HG03354 (cell line): ENCODE data around the gene YBX1.
"Not testable (repeated sequence)": the region's sequence is repeated elsewhere in the genome, so short reads cannot be mapped to it uniquely, and the experiment has no call there.

ENCODE experiments used
- ATAC-seq: cut with Tn5 transposase; IDR thresholded peaks from one replicate; pipeline ENCODE4 v1.9.1; 2021; ENCODE audit warnings: mild to moderate bottlenecking; ENCODE audit not compliant: unreplicated experiment, poor library complexity, severe bottlenecking

The YBX1 gene

GRCh38 chr1:42744148-42744413, 61.9 kb downstream of the YBX1 start:
- no peak for ATAC-seq

GRCh38 chr1:42745851-42746250, 63.6 kb downstream of the YBX1 start:
- no peak for ATAC-seq

GRCh38 chr1:42746436-42747105, 64.4 kb downstream of the YBX1 start:
- no peak for ATAC-seq

GRCh38 chr1:42747125-42747524, 64.9 kb downstream of the YBX1 start:
- ATAC-seq = no peak

- no peak for ATAC-seq
These were observed 65.8 kb downstream of the YBX1 start for GRCh38 chr1:42748021-42748420.

- no peak for ATAC-seq
These were observed 66.5 kb downstream of the YBX1 start for GRCh38 chr1:42748461-42749410.

GRCh38 chr1:42750041-42750440, 67.8 kb downstream of the YBX1 start:
- ATAC-seq = no peak

- ATAC-seq = not testable (repeated sequence)
These were observed 69.4 kb downstream of the YBX1 start for GRCh38 chr1:42751511-42752070.

GRCh38 chr1:42752284-42752683, 70.1 kb downstream of the YBX1 start:
- ATAC-seq = no peak

GRCh38 chr1:42753070-42753469, 70.9 kb downstream of the YBX1 start:
- ATAC-seq = no peak
